Measurements from ENCODE around the gene PLA2G12B.

Gene PLA2G12B

GRCh38 chr10:72952642-72953158, 1.9 kb downstream of the PLA2G12B start:
- no peak overlapping the region for H3K4me3 ChIP-seq (replicated peaks; ENCODE audit: insufficient read depth, low read length)
- H3K27me3 ChIP-seq (ENCODE audit: insufficient read depth, poor library complexity, severe bottlenecking) = no peaks in the 10 kb centered on the region
- DNase-seq (ENCODE audit: low read depth in 1 of 2, low spot score in 1 of 2) = no peak
- H3K27ac ChIP-seq (replicated peaks) = no peak overlapping the region
- TF ChIP-seq GABPA (IDR thresholded peaks at IDR 0.05; ENCODE audit: low read depth) = no peak
- TF ChIP-seq POLR2AphosphoS5 (IDR thresholded peaks at IDR 0.05; ENCODE audit: low read depth) = no peak
- no peak for TF ChIP-seq SPI1 (IDR thresholded peaks at IDR 0.05; ENCODE audit: borderline replicate concordance, low read depth)
- no peak for TF ChIP-seq CTCF (IDR thresholded peaks at IDR 0.05; ENCODE audit: insufficient read depth, low read length)
- no peak for TF ChIP-seq REST (IDR thresholded peaks at IDR 0.05; ENCODE audit: insufficient replicate concordance, low read depth)

- no peak for DNase-seq (ENCODE audit: low read depth in 1 of 2, low spot score in 1 of 2)
- Histone ChIP-seq H3K27me3 (ENCODE audit: insufficient read depth, poor library complexity, severe bottlenecking) (no peaks in the 10 kb centered on the region), H3K4me3 (replicated peaks; ENCODE audit: insufficient read depth, low read length) (no peak overlapping the region), H3K27ac (replicated peaks) (no peak overlapping the region)
- no peak for TF ChIP-seq GABPA (IDR thresholded peaks at IDR 0.05; ENCODE audit: low read depth)
- no peak for TF ChIP-seq SPI1 (IDR thresholded peaks at IDR 0.05; ENCODE audit: borderline replicate concordance, low read depth)
- TF ChIP-seq CTCF (IDR thresholded peaks at IDR 0.05; ENCODE audit: insufficient read depth, low read length) = no peak
- TF ChIP-seq POLR2AphosphoS5 (IDR thresholded peaks at IDR 0.05; ENCODE audit: low read depth) = no peak
- TF ChIP-seq REST (IDR thresholded peaks at IDR 0.05; ENCODE audit: insufficient replicate concordance, low read depth) = no peak
These were observed 2.4 kb downstream of the PLA2G12B start for GRCh38 chr10:72952189-72952588.

GRCh38 chr10:72951760-72952159, 2.8 kb downstream of the PLA2G12B start:
- Histone ChIP-seq H3K27ac (replicated peaks) (no peak overlapping the region), H3K27me3 (ENCODE audit: insufficient read depth, poor library complexity, severe bottlenecking) (no peaks in the 10 kb centered on the region), H3K4me3 (replicated peaks; ENCODE audit: insufficient read depth, low read length) (no peak overlapping the region)
- no peak for DNase-seq (ENCODE audit: low read depth in 1 of 2, low spot score in 1 of 2)
- TF ChIP-seq GABPA (IDR thresholded peaks at IDR 0.05; ENCODE audit: low read depth) = no peak
- TF ChIP-seq REST (IDR thresholded peaks at IDR 0.05; ENCODE audit: insufficient replicate concordance, low read depth) = no peak
- no peak for TF ChIP-seq CTCF (IDR thresholded peaks at IDR 0.05; ENCODE audit: insufficient read depth, low read length)
- no peak for TF ChIP-seq SPI1 (IDR thresholded peaks at IDR 0.05; ENCODE audit: borderline replicate concordance, low read depth)
- TF ChIP-seq POLR2AphosphoS5 (IDR thresholded peaks at IDR 0.05; ENCODE audit: low read depth) = no peak

Data from HL-60 (cell line).